ENCODE results near the gene HOXB6.

HOXB6 gene

GRCh38 chr17:48597528-48597777, 7.3 kb downstream of the HOXB6 start:
- in situ Hi-C loops (cut with HindIII; ENCODE audit: low pct_unique_long_range_greater_than_20kb, low sequenced_read_pairs), result no loop called here

DNA sequence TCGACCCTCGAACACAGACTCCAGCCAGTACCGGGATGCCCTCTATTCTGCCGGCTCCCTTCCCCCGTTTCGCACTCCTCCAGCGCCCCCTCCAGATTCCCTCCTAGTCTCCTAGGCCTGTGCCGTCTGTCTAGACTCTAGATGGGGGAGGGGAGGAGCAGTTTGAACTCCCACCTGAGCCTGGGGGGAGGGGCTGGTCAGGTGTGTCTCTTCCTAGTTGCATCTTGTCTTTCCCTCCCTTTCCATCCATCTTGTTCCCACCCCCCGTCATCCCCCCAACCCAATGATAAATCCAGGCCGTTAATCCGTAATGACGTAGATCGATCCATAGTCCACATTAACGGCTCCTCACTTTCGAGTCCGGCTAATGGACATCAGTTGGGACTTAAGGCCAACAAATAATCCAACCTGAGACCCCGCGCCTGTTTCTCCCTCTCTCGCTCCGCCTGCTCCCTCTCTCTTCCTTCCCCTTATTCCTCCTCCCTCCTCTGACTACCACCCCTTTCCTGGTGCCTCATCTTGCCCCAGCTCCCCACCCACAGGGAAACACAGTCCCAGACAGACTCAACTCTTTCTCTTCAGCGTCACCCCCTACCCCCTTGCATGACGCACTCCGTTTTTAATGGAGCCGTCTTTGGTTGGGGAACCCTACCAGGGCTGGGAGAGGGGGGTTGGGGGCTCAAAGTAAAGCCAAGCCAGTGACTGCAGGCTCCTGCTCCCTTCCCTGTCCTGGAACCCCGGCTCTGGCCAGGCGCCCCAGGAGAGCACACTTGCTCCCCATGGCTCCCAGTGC, 7.9 kb downstream of the HOXB6 start:
- DNase-seq (ENCODE audit: low read depth in 1 of 2, low spot score in 1 of 2), result no peak
- TF ChIP-seq JUND (IDR thresholded peaks at IDR 0.05; ENCODE audit: low read depth), result no peak
- in situ Hi-C loops (cut with HindIII; ENCODE audit: low pct_unique_long_range_greater_than_20kb, low sequenced_read_pairs), result no loop called here

More at GRCh38 chr17:48597528-48597777, 7.3 kb downstream of the HOXB6 start:
- no peak for TF ChIP-seq JUND (IDR thresholded peaks at IDR 0.05; ENCODE audit: low read depth)
- DNase-seq (ENCODE audit: low read depth in 1 of 2, low spot score in 1 of 2), result no peak

GRCh38 chr17:48596000-48596734, 8.6 kb downstream of the HOXB6 start:
- in situ Hi-C loops (cut with HindIII; ENCODE audit: low pct_unique_long_range_greater_than_20kb, low sequenced_read_pairs), result no loop called here
- no peak for TF ChIP-seq JUND (IDR thresholded peaks at IDR 0.05; ENCODE audit: low read depth)
- DNase-seq (ENCODE audit: low read depth in 1 of 2, low spot score in 1 of 2), result no peak

DNA sequence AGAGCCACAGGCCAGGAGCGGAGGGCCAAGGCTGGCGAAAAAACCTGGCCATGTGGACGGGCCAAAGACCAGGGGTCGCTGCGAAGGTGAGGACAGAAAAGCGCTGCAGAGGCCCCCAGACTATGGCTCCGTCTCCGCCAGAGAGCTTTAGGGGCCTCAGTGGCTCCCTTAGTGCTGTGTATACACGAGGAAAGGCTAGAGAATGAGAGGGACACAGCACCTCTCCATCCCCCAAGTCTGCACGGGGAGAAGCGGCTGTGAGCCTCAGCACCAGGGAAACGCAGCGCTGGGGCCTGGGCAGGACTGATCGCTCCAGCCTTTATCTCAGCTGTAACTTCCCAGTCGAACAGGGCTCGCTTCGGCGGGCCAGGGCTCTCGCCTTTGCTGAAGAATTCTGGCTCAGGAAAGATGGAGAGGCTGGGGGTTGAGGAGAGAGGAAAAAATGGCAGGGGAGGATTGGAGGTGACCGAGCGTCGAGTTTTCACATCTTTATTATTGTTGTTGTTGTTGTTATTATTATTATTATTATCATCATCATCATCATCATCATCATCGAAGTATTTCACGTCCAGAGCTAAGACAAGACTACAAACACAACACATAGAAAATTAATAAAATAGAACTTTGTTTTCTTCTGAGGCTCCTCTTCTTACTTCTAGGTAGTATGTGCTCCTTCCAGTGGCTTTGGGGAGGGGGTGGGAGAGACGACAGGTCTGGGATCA, 9.3 kb downstream of the HOXB6 start:
- in situ Hi-C loops (cut with HindIII; ENCODE audit: low pct_unique_long_range_greater_than_20kb, low sequenced_read_pairs), result no loop called here
- no peak for DNase-seq (ENCODE audit: low read depth in 1 of 2, low spot score in 1 of 2)

DNA sequence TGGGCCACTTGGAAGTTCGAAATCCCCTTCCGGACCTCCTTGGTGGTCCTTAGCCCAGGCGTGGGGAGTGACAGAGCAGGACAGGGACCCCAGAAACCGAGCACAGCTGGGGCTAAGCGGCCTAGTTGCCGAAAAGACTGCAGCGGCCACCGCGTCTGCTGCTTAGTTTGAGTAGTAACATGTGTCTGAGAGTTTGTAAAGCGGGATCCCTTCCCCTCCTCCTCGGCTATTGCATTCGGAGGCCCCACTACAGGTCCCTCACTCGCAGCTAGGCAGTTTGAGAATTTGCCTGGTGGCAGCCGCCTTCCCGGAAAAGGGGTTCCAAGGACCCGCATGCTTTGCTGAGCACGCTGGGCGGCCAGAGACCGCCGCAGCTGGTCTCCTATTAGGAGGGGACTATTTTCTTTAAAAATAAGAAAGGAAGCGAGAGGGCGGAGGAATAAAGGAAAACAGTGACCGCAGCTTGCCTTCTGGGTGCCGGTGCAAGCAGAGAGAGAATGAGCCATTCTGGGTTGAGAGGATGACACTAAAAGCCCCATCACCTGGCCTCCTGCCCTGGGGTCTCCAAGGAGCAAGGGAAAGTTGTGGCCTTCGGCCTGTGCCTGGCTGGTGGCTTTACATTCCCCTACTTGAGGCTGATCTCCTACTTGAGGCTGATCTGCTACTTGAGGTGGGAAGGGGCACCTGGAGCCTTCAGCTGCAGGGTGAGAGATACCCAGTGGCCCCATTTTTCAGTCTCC, 10.1 kb downstream of the HOXB6 start:
- in situ Hi-C loops (cut with HindIII; ENCODE audit: low pct_unique_long_range_greater_than_20kb, low sequenced_read_pairs), result no loop called here
- DNase-seq (ENCODE audit: low read depth in 1 of 2, low spot score in 1 of 2), result no peak
- TF ChIP-seq JUND (IDR thresholded peaks at IDR 0.05; ENCODE audit: low read depth), result no peak

More for the DNA sequence above, 9.3 kb downstream of the HOXB6 start:
- TF ChIP-seq JUND (IDR thresholded peaks at IDR 0.05; ENCODE audit: low read depth), result no peak

DNA sequence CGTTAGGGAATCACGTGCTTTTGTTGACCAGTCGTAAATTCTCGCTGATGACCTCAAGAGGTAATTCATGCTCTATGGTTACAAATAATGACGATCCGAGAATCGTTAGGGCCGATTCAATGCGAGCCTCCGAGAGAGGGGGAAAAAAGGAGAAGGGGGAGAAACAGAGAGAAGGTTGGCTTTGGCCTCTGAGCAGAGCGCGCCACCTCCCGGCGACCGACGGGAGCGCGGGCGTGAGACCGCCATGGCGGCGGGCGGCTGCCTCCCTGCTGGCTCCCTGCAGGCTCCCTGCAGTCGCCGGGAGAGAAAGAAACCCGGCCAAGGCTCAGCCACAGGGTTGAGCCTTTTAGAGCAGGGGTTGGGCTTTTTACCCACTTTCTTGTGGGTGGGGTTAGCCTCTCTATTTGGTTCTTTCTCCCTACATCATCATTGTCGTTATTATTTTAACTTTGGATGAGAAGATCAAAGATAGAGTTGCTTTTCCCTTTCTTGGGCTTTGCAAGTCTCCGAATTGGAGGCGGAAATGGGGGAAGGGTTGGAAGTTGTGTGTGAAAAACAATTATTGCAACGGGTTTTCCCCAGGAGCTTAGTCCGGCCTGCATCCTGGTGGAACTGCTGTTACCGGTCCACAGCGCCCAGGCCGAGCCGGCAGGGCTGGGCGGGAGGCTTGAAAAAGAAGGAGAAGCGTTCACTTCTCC, 10.8 kb downstream of the HOXB6 start:
- in situ Hi-C loops (cut with HindIII; ENCODE audit: low pct_unique_long_range_greater_than_20kb, low sequenced_read_pairs), result no loop called here
- DNase-seq (ENCODE audit: low read depth in 1 of 2, low spot score in 1 of 2), result peak; percentile 85 to 96

DNA sequence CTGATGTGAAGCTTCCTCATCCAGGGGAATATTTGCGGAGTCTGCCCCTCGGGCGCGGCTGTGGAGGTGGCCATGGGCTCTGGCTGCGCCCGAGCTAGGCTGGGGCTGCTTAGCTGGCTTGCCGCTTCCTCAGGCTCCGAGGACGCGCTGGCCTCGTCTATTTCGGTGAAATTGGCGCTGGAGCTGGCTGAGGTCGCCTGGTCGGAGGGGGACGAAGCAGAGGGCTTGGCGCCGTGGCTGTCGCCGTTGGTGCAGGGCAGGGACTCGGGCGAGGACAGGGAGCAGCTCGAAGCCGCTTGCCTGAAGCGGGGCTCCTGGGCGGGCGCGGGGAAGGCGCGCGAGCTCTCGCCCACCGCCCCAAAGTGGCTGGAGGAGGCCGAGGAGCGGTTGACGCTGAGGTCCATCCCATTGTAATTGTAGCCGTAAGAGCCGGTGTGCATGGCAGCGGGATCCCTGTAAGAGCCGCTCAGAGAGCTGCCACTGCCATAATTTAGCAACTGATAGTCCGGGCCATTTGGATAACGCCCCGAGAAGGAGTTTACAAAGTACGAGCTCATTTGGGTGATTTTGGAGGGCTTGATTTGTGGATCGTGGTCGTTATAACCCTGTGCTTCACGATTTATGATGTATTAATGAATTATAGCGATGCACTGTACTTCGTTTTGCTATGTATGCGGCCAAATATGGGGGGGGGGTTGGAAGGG, 11.5 kb downstream of the HOXB6 start, which contains the start of gene HOXB5:
Gene HOXB5, minus strand, starts transcription at position 654 of the 704 bp plus-strand sequence. Its CDS starts 97 bp downstream, at position 557.
- in situ Hi-C loops (cut with HindIII; ENCODE audit: low pct_unique_long_range_greater_than_20kb, low sequenced_read_pairs), result no loop called here
- DNase-seq (ENCODE audit: low read depth in 1 of 2, low spot score in 1 of 2), result peak in 1 of 2 experiments; percentile 47

More for the DNA sequence above, 10.8 kb downstream of the HOXB6 start:
- TF ChIP-seq JUND (IDR thresholded peaks at IDR 0.05; ENCODE audit: low read depth), result no peak

GRCh38 chr17:48592577-48592976, 12.2 kb downstream of the HOXB6 start:
- no peak for TF ChIP-seq JUND (IDR thresholded peaks at IDR 0.05; ENCODE audit: low read depth)
- in situ Hi-C loops (cut with HindIII; ENCODE audit: low pct_unique_long_range_greater_than_20kb, low sequenced_read_pairs), result no loop called here

More for the DNA sequence above, 11.5 kb downstream of the HOXB6 start, which contains the start of gene HOXB5:
- TF ChIP-seq JUND (IDR thresholded peaks at IDR 0.05; ENCODE audit: low read depth), result no peak

DNA sequence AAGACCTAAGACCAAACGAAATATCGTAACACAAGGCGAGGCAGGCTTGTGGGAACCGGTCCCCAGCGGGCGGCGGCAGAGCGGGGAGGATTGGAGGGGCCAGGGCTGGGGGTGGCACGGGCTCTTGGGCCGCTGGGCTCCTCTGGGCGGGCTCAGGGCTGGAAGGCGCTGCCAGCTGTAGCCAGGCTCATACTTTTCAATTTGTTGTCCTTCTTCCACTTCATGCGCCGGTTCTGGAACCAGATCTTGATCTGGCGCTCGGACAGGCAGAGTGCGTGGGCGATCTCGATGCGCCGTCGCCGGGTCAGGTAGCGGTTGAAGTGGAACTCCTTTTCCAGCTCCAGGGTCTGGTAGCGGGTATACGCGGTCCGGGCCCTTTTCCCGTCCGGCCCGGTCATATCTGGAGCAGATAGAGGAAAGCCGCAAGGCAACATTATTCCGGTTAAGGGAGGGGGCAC, 12.7 kb downstream of the HOXB6 start:
- TF ChIP-seq JUND (IDR thresholded peaks at IDR 0.05; ENCODE audit: low read depth), result no peak
- in situ Hi-C loops (cut with HindIII; ENCODE audit: low pct_unique_long_range_greater_than_20kb, low sequenced_read_pairs), result no loop called here
- DNase-seq (ENCODE audit: low read depth in 1 of 2, low spot score in 1 of 2), result no peak

More at GRCh38 chr17:48592577-48592976, 12.2 kb downstream of the HOXB6 start:
- no peak for DNase-seq (ENCODE audit: low read depth in 1 of 2, low spot score in 1 of 2)

DNA sequence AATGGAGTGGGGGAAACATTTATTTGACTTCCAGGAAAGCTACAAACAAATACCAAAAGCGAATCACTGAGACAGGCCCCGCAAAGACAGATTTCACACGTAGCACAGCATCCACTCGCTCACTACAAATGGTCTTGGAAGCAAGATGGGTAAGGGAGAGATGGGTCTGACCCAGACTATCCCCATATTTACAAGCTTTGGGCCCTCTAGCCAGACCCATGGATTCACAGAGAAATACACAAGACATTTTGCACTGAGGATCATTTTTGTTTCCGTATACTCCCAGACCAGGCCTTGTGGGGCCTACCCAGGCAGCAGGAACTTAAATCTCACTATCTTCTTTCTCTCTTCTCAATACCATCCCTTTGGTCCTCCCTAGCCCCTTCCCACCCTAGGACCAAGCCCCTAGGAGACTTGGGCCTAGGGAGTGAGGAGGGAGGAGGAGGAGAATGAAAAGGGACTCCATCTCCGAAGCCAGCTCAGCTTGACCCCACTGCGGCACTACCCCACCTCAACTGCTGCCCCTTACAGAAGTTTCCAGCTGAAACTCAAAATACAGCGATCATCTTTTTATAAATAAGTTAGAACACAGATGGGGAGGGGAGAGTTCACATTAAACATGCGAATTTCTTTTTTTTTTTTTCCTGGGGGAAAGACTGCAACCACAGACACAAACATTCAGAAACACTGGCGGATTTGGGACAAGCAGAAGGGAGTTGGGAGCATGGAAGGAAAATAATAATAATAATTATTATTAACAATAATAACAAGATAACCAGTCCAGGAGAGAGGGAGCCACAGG, 13.3 kb downstream of the HOXB6 start:
- no peak for DNase-seq (ENCODE audit: low read depth in 1 of 2, low spot score in 1 of 2)
- TF ChIP-seq JUND (IDR thresholded peaks at IDR 0.05; ENCODE audit: low read depth), result no peak
- in situ Hi-C loops (cut with HindIII; ENCODE audit: low pct_unique_long_range_greater_than_20kb, low sequenced_read_pairs), result no loop called here

Measured in T47D (cell line).